Dendritic cell treated with granulocyte-macrophage colony-stimulating factor and Interleukin-4, amounts not matched to agents 40 ng/mL and 50 ng/mL, for 4 days (primary cell): ENCODE data around the gene EXOC6B.
A peak's percentile ranks its signal among the peaks of the same experiment; 100 is the strongest.

ENCODE experiments used
- H3K27ac Mint-ChIP-seq: one replicate; pipeline ENCODE4 v1.8.0; 2022; ENCODE audit warnings: mild to moderate bottlenecking, mixed read lengths
- H3K27me3 Mint-ChIP-seq: one replicate; pipeline ENCODE4 v1.8.0; 2022; ENCODE audit warnings: mild to moderate bottlenecking, mixed read lengths
- H3K36me3 Mint-ChIP-seq: one replicate; pipeline ENCODE4 v1.8.0; 2022; ENCODE audit warnings: low read depth, mixed read lengths
- H3K4me1 Mint-ChIP-seq: one replicate; pipeline ENCODE4 v1.8.0; 2022; ENCODE audit warnings: low read depth, mixed read lengths
- H3K4me3 Mint-ChIP-seq: one replicate; pipeline ENCODE4 v1.8.0; 2022; ENCODE audit warnings: mild to moderate bottlenecking, moderate library complexity, mixed read lengths
- H3K9me3 Mint-ChIP-seq: one replicate; pipeline ENCODE4 v1.8.0; 2022; ENCODE audit warnings: mixed read lengths
- intact Hi-C: fragments of 100-400 bp; cut with micrococcal nuclease; formaldehyde crosslinking; loops from one replicate; pipeline ENCODE4 v1.15.0; 2022

Gene EXOC6B

DNA sequence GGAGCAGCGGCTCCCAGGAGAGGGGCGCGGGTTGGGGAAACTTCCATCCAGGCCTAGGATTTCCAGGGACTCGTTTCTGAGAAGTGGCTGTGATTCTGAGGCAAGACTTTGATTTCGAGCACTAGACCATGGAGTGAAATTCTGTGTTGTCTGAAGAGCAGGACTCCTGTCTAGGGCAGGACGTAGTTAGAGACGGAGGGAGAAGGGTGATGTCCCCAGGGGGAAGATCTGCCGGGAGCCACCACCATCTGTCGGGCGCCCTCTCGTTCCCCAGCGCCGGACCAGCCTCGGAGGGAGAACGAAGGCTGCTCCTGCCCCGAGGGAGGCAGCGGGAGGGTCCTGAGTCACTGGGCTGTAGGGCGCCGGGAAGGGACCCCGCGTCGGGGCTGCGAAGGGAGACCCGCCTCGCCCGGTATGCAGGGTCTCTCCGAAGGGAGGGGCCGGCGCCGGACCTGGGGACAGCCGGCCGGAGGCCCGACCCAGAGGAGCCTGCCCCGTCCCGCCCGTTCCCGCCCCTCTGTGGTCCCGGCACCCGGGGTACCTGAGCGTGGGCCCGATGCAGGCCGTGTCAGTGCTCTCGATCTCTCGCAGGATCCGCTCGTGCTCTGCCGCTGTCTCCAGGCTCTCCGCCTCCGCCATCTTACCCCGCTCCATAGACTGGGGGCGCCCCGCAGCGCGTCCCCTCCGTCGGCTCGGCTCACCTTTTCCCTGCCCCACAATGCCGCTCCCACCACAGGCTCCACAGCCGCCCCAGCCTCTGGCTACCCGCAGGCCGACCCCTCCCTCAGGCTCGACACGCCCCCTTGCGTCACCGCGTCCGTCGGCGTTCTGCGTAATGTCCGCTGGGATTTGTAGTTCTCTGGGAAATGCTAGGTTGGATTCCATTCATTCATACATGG, at the start of gene EXOC6B:
TSS of gene EXOC6B (minus strand) at position 777 of the 899 bp plus-strand sequence.
- no peaks in the 10 kb centered on the region for H3K9me3 Mint-ChIP-seq
- H3K27me3 Mint-ChIP-seq, result peaks cover 15% of the 10 kb centered on the region
- peak within 1 kb of the TSS; percentile 86 for H3K27ac Mint-ChIP-seq
- peak within 1 kb of the TSS; percentile 94 for H3K4me3 Mint-ChIP-seq
- intact Hi-C loops, result no loop called here
- H3K36me3 Mint-ChIP-seq, result peaks cover 18% of the 10 kb centered on the region
- H3K4me1 Mint-ChIP-seq, result peaks cover 16% of the 10 kb centered on the region

DNA sequence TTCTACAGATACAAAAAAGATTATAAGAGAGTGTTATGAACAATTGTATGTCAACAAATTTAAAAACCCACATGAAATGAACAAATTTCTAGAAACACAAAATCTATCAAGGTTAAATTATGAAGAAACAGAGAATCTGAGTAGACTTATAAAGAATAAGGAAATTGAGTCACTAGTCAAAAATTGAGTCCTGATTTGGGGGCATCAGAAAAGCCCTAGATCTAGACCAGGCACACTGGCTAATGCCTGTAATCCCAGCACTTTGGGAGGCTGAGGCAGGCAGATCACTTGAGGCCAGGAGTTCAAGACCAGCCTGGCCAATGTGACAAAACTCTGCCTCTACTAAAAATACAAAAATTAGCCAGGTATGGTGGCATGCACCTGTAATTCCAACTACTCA, 46.0 kb upstream of the EXOC6B start:
- Mint-ChIP-seq H3K27ac (no peak overlapping the region), H3K4me3 (no peak overlapping the region), H3K36me3 (no peaks in the 10 kb centered on the region), H3K4me1 (no peaks in the 10 kb centered on the region), H3K27me3 (peaks cover 36% of the 10 kb centered on the region), H3K9me3 (peaks cover 8% of the 10 kb centered on the region)
- intact Hi-C loops, result no loop called here

DNA sequence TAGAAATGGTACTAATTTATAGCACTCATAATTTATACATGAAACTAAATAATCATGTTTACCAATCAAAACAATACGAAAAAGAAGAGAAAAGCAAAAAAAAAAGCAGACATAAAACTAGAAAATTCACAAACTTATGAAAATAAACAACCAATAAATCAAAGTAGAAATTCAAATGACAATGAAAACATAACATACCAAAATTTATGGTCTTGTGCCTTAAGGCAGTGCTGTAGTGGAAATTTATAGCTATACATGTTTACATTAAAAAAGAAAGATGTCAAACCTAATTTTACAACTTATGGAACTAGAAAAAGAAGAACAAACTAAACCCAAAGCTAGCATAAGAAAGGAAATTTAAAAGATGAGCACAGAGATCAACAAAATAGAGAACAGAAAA, 45.2 kb upstream of the EXOC6B start:
- H3K36me3 Mint-ChIP-seq, result no peaks in the 10 kb centered on the region
- no peak overlapping the region for H3K4me3 Mint-ChIP-seq
- peaks cover 38% of the 10 kb centered on the region for H3K27me3 Mint-ChIP-seq
- H3K9me3 Mint-ChIP-seq, result peaks cover 8% of the 10 kb centered on the region
- no peak overlapping the region for H3K27ac Mint-ChIP-seq
- no peaks in the 10 kb centered on the region for H3K4me1 Mint-ChIP-seq
- intact Hi-C loops, result no loop called here

DNA sequence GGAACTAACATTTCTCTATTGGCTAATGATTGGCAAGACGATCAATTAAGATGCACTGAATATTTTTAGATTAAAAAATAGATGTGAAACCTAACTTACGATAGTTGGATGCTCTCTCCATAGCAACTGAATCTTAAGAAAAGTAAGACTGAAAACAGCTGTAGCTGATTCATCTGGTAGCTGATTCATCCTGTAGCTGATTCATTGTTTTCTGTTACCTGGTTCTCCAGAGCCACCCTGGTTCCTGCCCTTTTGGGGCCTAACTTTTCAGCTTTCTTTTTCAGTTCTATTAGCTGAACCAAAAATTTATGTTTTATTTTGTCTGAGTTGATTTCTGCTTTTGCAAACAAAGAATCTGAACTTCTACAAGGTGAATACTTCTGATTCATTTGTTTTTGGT, 38.7 kb upstream of the EXOC6B start:
- Mint-ChIP-seq H3K36me3 (no peaks in the 10 kb centered on the region), H3K27me3 (peaks cover 45% of the 10 kb centered on the region), H3K27ac (no peak overlapping the region), H3K9me3 (no peaks in the 10 kb centered on the region), H3K4me3 (no peak overlapping the region), H3K4me1 (peaks cover 10% of the 10 kb centered on the region)
- intact Hi-C loops, result no loop called here

DNA sequence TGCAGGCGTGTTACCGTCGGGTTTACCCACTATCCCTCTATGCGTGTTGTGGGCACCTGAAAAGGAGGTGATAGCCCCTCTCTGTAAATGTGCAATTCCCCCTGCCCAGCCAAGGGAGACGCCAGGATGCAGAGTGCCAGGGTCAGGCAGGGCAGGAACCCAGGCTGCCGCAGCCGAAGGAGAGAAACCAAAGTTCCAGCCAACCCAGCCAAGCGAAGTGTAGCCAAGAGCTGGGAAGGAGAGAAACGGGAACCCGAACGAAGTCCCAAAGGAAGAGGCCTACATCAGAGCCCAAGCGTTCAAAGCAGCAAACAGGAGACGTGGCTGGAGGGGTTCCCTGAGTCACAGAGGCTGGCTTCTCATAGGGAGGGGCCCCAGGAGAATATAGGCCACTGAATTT, 37.2 kb upstream of the EXOC6B start:
- Mint-ChIP-seq H3K27ac (no peak overlapping the region), H3K4me1 (peaks cover 10% of the 10 kb centered on the region), H3K9me3 (no peaks in the 10 kb centered on the region), H3K27me3 (peaks cover 45% of the 10 kb centered on the region), H3K4me3 (no peak overlapping the region), H3K36me3 (no peaks in the 10 kb centered on the region)
- intact Hi-C loops, result no loop called here

DNA sequence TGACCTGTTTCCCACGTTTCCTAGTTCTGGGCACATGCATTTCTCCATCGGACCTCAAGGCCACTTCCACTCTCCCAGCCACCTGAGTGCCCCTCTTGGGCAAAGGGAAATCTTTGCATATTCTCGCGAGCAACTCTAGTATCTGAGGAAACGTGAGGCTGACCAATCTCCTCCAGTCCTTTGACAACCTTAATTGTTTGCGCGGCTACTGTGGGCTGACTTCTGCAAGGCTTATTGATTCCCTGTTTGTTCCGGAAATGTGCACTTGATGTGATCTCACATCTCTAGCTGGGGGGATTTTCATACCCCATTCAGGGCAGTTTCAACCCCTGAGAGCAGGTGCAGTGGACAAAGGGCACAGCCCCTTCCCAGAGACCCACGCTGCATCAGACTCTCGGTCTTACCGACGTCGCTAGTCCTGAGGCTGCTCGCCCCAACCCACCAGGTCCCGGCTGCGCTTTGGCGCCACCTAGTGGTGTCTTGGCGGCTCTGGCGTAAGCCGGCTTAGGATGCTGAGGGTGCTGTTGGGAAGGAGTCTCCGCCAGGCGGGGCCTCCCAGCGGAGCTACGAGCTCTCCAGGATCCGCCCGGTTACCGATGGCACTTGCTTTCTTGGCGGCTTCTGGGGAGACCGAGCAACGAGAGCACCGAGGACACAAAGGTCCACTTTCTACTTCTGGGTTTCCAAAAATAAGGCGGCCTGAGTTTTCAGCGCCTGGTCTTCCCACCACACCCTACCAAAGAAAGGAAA, 36.6 kb upstream of the EXOC6B start:
- no peaks in the 10 kb centered on the region for H3K9me3 Mint-ChIP-seq
- intact Hi-C loops, result loop anchor here (1.0 kb wide), 1 partner anchor 91 kb away; no protein-coding TSS in a partner anchor
- no peaks in the 10 kb centered on the region for H3K36me3 Mint-ChIP-seq
- peaks cover 10% of the 10 kb centered on the region for H3K4me1 Mint-ChIP-seq
- peaks cover 45% of the 10 kb centered on the region for H3K27me3 Mint-ChIP-seq
- H3K4me3 Mint-ChIP-seq, result peak overlapping the region; percentile 39
- H3K27ac Mint-ChIP-seq, result no peak overlapping the region

DNA sequence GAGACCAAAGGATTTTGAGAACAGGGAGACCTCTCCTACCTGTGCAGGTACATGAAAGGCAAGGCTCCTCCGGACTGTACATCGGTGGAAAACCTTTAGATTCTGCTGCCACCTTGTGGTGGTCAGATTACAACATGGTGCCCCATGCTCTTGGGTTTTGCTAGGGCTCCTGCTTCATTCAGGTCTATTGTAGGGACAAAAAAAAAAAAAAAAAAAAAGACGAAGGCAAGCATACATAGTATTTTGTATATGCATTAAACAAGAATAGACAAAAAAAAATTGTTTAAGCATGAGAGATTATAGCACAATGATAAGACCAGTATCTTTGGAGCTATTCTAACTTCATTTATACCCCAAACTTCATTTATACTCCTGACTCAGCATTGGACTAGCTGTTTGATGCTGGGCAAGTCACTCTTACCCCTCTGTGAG, 34.0 kb upstream of the EXOC6B start:
- peaks cover 43% of the 10 kb centered on the region for H3K27me3 Mint-ChIP-seq
- H3K27ac Mint-ChIP-seq, result no peak overlapping the region
- H3K4me1 Mint-ChIP-seq, result peaks cover 10% of the 10 kb centered on the region
- no peaks in the 10 kb centered on the region for H3K36me3 Mint-ChIP-seq
- H3K9me3 Mint-ChIP-seq, result no peaks in the 10 kb centered on the region
- no peak overlapping the region for H3K4me3 Mint-ChIP-seq
- intact Hi-C loops, result no loop called here

DNA sequence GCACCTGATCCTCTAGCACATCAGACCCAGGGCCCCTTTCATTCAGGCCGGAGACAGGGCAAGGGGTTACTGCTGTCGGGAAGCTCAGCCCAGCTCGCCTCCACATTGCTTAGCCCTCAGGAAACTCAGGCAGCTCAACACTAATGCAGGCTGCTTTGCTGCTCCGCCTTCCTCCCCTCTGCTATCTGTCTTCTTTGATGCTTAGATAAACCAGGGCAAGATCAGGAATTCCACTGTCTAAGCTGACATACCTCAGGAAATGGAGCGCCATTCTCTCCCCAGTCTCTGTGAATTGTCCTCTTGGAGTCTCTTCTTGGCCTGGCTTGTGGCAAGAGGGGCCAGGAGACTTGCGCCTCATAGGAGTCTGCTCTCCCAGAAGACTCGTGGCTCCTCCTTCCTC, 25.5 kb upstream of the EXOC6B start:
- intact Hi-C loops, result no loop called here
- Mint-ChIP-seq H3K9me3 (no peaks in the 10 kb centered on the region), H3K27me3 (peaks cover 24% of the 10 kb centered on the region), H3K4me1 (no peaks in the 10 kb centered on the region), H3K27ac (no peak overlapping the region), H3K4me3 (no peak overlapping the region), H3K36me3 (no peaks in the 10 kb centered on the region)

DNA sequence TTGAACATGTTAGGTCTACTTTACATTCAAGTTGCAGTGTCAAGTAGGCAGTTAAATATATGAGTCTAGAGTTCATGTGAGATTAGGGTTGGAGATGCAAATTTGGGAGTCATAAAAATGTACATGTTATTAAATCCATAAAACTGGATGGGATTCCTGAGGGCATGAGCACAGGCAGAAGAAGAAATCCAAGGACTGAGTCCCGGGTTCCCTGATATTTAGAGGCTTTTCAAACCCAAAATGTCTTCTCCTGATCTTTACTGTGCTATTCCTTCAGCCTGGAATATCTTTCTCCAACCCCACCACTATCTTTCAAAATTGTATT, 23.3 kb upstream of the EXOC6B start:
- H3K27ac Mint-ChIP-seq, result no peak overlapping the region
- H3K36me3 Mint-ChIP-seq, result no peaks in the 10 kb centered on the region
- H3K4me1 Mint-ChIP-seq, result no peaks in the 10 kb centered on the region
- intact Hi-C loops, result no loop called here
- H3K27me3 Mint-ChIP-seq, result peaks cover 11% of the 10 kb centered on the region
- no peaks in the 10 kb centered on the region for H3K9me3 Mint-ChIP-seq
- no peak overlapping the region for H3K4me3 Mint-ChIP-seq

DNA sequence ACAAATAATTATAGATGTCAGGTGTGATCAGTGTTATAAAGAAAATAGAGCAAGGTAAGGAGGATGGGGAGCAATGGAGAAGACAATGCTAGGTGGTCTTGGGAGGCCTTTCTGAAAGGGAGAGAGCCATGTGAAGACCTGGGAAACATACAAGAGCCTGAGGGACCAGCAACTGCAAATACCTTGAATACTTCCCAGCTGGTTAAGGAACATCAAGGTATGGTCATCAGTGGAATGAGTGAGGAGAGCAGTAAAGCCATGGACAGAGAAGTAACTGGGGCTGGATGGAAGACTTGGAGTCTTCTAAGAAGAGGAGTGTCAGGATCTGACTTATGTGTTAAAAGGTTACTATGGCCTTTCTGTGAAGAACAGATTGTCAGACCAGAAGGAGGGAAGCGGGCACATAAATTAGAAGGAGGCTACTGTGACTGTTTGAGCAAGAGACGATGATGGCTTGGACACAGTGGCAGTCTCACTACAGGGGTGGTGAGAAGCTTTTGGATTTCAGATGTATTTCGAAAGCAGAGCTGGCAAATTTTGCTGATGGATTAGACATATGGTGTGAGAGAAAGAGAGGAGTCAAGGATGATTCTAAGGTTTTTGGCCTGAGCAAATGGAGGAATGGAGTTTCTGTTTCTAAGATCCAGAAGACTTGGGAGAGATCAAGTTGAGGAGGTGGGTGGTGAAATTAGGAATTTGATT, 22.8 kb upstream of the EXOC6B start:
- Mint-ChIP-seq H3K4me3 (no peak overlapping the region), H3K9me3 (no peaks in the 10 kb centered on the region), H3K27ac (no peak overlapping the region), H3K27me3 (peaks cover 10% of the 10 kb centered on the region), H3K36me3 (no peaks in the 10 kb centered on the region), H3K4me1 (no peaks in the 10 kb centered on the region)
- intact Hi-C loops, result no loop called here

DNA sequence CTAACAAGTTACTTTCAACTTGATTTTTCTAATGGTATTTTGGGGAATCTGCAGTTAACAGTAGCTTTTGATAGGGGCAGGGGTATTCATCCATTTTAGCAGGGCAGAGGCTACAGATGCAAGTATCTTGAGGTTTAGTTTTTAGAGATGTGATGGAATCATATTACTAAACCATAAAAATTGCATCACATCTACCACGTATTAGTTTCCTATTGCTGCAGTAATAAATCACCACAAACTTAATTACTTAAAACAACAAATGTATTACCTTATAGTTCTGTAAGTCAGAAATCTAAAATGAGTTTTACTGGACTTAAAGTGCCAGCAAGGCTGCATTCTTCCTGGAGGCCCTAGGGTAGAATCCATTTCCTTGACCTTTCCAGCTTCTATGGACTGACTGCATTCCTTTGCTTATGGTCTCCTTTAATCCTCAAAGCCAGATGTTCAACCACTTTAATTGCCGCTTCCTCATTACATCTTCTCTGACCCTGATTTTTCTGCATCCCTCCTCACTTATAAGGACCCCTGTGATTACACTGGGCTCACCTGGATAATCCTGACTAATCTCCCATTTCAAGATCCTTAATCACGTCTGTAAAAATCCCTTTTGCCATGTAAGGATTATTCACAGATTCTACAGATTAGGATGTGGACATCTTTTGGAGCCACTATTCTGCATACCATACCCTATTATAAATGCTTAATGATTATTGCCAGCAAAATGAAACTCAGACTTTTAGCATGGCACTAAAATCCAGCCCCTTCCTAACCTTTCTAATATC, 21.9 kb upstream of the EXOC6B start:
- Mint-ChIP-seq H3K27me3 (peaks cover 10% of the 10 kb centered on the region), H3K4me3 (no peak overlapping the region), H3K9me3 (no peaks in the 10 kb centered on the region), H3K36me3 (no peaks in the 10 kb centered on the region), H3K4me1 (no peaks in the 10 kb centered on the region), H3K27ac (no peak overlapping the region)
- intact Hi-C loops, result no loop called here

DNA sequence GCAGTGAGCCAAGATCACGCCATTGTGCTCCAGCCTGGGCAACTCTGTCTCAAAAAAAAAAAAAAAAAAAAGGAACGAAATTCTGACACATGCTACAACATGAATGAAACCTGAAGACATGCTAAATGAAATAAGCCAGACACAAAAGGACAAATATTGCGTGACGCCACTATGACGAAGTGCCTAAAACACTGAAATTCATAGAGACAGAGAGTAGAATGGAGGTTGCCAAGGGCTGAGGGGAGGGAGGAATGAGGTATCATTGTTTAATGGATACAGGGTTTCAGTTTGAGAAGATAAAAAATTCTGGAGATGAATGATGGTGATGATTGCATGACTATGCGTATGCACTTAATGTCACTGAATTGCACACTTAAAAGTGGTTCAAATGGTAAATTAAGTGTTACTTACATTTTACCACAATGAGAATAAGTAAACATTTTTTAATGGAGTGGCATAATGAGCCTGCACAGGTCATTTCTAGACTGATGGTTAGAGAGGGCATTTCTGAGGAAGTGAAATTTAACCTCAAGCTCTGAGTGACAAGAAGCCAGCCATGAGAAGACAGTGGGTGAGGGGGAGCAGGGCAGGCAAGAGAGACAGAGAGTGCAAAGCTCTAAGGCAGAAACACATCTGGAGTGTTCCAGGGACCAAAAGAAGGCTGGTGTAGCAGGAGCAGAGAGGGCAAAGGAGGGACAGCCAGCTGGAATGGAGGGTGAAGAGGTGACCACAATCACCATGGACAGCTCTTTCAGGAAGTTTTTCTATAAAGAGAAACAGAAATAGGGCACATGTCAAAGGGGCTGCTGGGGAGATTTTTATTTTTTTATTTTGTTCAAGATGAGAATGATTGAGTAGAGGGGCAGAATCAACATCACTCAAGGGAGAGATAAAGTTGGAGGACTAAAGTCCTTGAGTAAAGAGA, 20.6 kb upstream of the EXOC6B start:
- Mint-ChIP-seq H3K27ac (no peak overlapping the region), H3K4me1 (no peaks in the 10 kb centered on the region), H3K9me3 (no peaks in the 10 kb centered on the region), H3K36me3 (no peaks in the 10 kb centered on the region), H3K27me3 (peaks cover 8% of the 10 kb centered on the region), H3K4me3 (no peak overlapping the region)
- intact Hi-C loops, result no loop called here

DNA sequence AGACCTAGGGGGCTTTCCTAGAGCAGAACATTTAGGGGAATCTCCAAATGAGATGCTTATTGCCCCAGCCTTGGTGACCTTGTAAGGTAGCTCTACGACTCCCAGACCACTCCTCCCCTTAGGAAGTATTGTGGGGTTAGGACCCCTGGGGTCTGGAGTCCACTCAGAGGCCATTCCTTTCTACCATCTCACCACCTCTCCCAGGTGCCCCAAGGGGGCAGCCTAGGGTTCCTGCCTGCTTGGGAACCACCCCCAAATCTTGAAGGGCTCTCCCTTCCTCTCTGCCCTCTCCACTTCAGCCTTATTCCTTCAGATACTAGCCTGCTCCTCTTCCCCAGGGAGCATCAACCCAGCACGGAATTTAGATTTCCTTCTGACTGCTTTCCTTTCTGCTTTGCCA, 17.5 kb upstream of the EXOC6B start:
- no peaks in the 10 kb centered on the region for H3K4me1 Mint-ChIP-seq
- intact Hi-C loops, result no loop called here
- H3K27me3 Mint-ChIP-seq, result peaks cover 7% of the 10 kb centered on the region
- no peak overlapping the region for H3K4me3 Mint-ChIP-seq
- no peaks in the 10 kb centered on the region for H3K36me3 Mint-ChIP-seq
- no peaks in the 10 kb centered on the region for H3K9me3 Mint-ChIP-seq
- H3K27ac Mint-ChIP-seq, result no peak overlapping the region
